ENCODE data around the gene RCAN2. TPM values are rescaled to one million over a fixed set of nuclear protein-coding genes. Genes with fewer than 3 reads are reported as not detected.
A peak's percentile ranks its signal among the peaks of the same experiment; 100 is the strongest.

Gene RCAN2
- total and polyA plus RNA-seq, 7 donors = 5.0 to 22.7 (median 9.1) TPM

DNA sequence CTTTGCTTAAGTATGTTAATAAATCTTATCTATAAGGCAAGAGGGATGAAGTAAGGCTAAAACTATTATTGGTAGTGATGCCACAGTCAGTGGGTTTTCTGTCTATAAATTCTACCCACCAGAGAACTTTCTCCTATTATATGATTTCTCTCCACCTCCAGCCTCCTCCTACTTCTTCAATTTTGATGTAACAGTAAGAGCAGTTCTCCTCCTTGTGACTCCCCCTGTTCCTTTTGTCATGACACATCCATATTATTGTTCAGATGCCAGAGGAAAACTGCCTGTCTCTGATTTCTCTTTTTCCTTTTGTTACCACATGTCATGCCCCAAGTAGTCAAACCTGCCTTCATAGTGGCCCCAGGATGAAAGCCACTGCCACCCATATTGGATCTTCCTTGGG is 9.1 kb upstream of the RCAN2 start:
- no peak overlapping the region for H3K27ac ChIP-seq
- H3K27me3 ChIP-seq = no peaks in the 10 kb centered on the region
- H3K9me3 ChIP-seq = no peaks in the 10 kb centered on the region
- TF ChIP-seq POLR2AphosphoS5 (IDR thresholded peaks at IDR 0.05) (no peak), POLR2A (IDR thresholded peaks at IDR 0.05) (no peak), EP300 (IDR thresholded peaks at IDR 0.05) (no peak)
- TF ChIP-seq, protein P1, sequence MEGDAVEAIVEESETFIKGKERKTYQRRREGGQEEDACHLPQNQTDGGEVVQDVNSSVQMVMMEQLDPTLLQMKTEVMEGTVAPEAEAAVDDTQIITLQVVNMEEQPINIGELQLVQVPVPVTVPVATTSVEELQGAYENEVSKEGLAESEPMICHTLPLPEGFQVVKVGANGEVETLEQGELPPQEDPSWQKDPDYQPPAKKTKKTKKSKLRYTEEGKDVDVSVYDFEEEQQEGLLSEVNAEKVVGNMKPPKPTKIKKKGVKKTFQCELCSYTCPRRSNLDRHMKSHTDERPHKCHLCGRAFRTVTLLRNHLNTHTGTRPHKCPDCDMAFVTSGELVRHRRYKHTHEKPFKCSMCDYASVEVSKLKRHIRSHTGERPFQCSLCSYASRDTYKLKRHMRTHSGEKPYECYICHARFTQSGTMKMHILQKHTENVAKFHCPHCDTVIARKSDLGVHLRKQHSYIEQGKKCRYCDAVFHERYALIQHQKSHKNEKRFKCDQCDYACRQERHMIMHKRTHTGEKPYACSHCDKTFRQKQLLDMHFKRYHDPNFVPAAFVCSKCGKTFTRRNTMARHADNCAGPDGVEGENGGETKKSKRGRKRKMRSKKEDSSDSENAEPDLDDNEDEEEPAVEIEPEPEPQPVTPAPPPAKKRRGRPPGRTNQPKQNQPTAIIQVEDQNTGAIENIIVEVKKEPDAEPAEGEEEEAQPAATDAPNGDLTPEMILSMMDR (IDR thresholded peaks at IDR 0.05) = no peak
- no peaks in the 10 kb centered on the region for H3K36me3 ChIP-seq
- H3K4me3 ChIP-seq = no peak overlapping the region
- intact Hi-C loops (cut with DNase I) = no loop called here
- no peak for DNase-seq
- H3K4me1 ChIP-seq = peaks cover 0 to 2% (median 0%) of the 10 kb centered on the region in 4 donors

GRCh38 chr6:46491628-46492547 is 639 bp upstream of the RCAN2 start:
- H3K27me3 ChIP-seq = peaks cover 0 to 13% (median 7%) of the 10 kb centered on the region in 3 donors
- H3K9me3 ChIP-seq = no peaks in the 10 kb centered on the region
- peaks cover 0 to 24% (median 14%) of the 10 kb centered on the region in 4 donors for H3K4me1 ChIP-seq
- DNase-seq = no peak
- intact Hi-C loops (cut with DNase I) = loop anchor here (5.0 kb wide), 2 partner anchors 75 to 400 kb away; no protein-coding TSS in a partner anchor
- no peaks in the 10 kb centered on the region for H3K36me3 ChIP-seq
- 2 to 8% methylated on average over 30 of the region's 30 CpGs for WGBS, 2 donors
- TF ChIP-seq, protein P1 (IDR thresholded peaks at IDR 0.05) = peak in 3 of 4 experiments; percentile 17 to 55 (median 44)
- TF ChIP-seq POLR2A (IDR thresholded peaks at IDR 0.05) = no peak
- peak overlapping the region; percentile 57 to 81 (median 60) for H3K27ac ChIP-seq
- H3K4me3 ChIP-seq = peak overlapping the region; percentile 46 to 77 (median 63)

- Histone ChIP-seq H3K27me3 (peaks cover 0 to 13% (median 7%) of the 10 kb centered on the region in 3 donors), H3K4me3 (peak overlapping the region; percentile 46 to 77 (median 63)), H3K9me3 (no peaks in the 10 kb centered on the region), H3K36me3 (no peaks in the 10 kb centered on the region), H3K27ac (peak overlapping the region; percentile 57 to 81 (median 60)), H3K4me1 (peaks cover 0 to 24% (median 14%) of the 10 kb centered on the region in 4 donors)
- peak; percentile 68 for DNase-seq
- intact Hi-C loops (cut with DNase I) = loop anchor here (5.0 kb wide), 2 partner anchors 73 to 398 kb away; no protein-coding TSS in a partner anchor
- TF ChIP-seq POLR2AphosphoS5 (IDR thresholded peaks at IDR 0.05) = no peak
- TF ChIP-seq POLR2A (IDR thresholded peaks at IDR 0.05) = no peak
- TF ChIP-seq EP300 (IDR thresholded peaks at IDR 0.05) = no peak
- TF ChIP-seq, protein P1 (IDR thresholded peaks at IDR 0.05) = no peak
- 1 to 6% methylated on average over 56 of the region's 56 CpGs for WGBS, 2 donors
These were observed 636 bp downstream of the RCAN2 start for GRCh38 chr6:46490425-46491200.

DNA sequence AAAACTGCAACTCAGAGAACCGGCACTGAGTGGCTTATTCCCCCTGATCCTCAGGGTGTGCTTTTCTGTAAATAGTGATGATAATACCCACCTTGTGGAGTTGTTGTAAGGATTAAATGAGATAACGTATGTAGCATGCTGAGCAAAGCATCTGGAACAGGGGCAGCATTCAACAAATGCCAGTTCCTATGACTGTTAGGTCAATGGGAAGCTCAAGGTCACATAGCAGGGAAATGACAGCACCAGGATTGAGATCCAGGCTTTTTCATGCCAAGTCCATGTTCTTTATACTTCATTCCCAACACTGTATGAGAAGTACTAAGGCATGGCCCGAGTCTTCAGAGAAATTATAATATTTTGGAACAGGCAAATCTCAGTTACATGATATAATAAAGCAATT is 5.1 kb downstream of the RCAN2 start:
- Histone ChIP-seq H3K27ac (no peak overlapping the region), H3K4me3 (no peak overlapping the region), H3K9me3 (no peaks in the 10 kb centered on the region), H3K36me3 (no peaks in the 10 kb centered on the region), H3K4me1 (peaks cover 0 to 15% (median 11%) of the 10 kb centered on the region in 4 donors), H3K27me3 (peaks cover 0 to 13% (median 7%) of the 10 kb centered on the region in 3 donors)
- intact Hi-C loops (cut with DNase I) = no loop called here
- no peak for DNase-seq
- TF ChIP-seq EP300 (IDR thresholded peaks at IDR 0.05) (no peak), POLR2A (IDR thresholded peaks at IDR 0.05) (no peak), POLR2AphosphoS5 (IDR thresholded peaks at IDR 0.05) (no peak)
- TF ChIP-seq, protein P1 (IDR thresholded peaks at IDR 0.05) = no peak
- 80 to 82% methylated on average over 3 of the region's 3 CpGs for WGBS, 2 donors
